Daoy (cell line): ENCODE results near the gene HOMEZ. TPM values are rescaled to one million over a fixed set of nuclear protein-coding genes. Genes with fewer than 3 reads are reported as not detected.

Source experiments
- total RNA-seq: library from RNA; depleted of rRNA; stranded (reverse); fragments of >200 nt; shearing (Covaris generic); gene quantifications from 2 replicates; pipeline ENCODE4 v1.2.3, GENCODE V29; 2014; rRNA removed

Gene HOMEZ
- total RNA-seq, 1 experiment from 2014 or later, result 6.9 TPM

Other genes with a start within 250 kb of the HOMEZ start
- not detected in 2 replicates for gene PSMB11, start 243.9 kb downstream of the HOMEZ start, total RNA-seq
- 4.2 and 5.5 TPM in 2 replicates for gene CDH24, start 228.6 kb downstream of the HOMEZ start, total RNA-seq
- 62.3 and 79.3 TPM in 2 replicates for gene ACIN1, start 191.0 kb downstream of the HOMEZ start, total RNA-seq
- 66.5 and 80.1 TPM in 2 replicates for gene C14orf119, start 190.6 kb downstream of the HOMEZ start, total RNA-seq
- gene CIROP, start 181.1 kb downstream of the HOMEZ start, total RNA-seq, result not detected in 2 replicates
- gene CEBPE, start 166.9 kb downstream of the HOMEZ start, total RNA-seq, result not detected in 2 replicates
- gene SLC7A8, start 102.5 kb downstream of the HOMEZ start, total RNA-seq, result 0.91 TPM in 1 of 2 replicates, not detected in the other
- gene RNF212B, start 48.2 kb downstream of the HOMEZ start, total RNA-seq, result not detected in 2 replicates
- 1.5 and 2.6 TPM in 2 replicates for gene PPP1R3E, start 16.7 kb upstream of the HOMEZ start, total RNA-seq
- 7.4 and 16.8 TPM in 2 replicates for gene BCL2L2, start 20.7 kb upstream of the HOMEZ start, total RNA-seq
- 92.2 and 127 TPM in 2 replicates for gene PABPN1, start 35.3 kb upstream of the HOMEZ start, total RNA-seq
- gene SLC22A17, start 66.8 kb upstream of the HOMEZ start, total RNA-seq, result 13.8 and 13.9 TPM in 2 replicates
- 0.80 and 1.4 TPM in 2 replicates for gene EFS, start 79.0 kb upstream of the HOMEZ start, total RNA-seq
- gene IL25, start 86.7 kb upstream of the HOMEZ start, total RNA-seq, result not detected in 2 replicates
- gene CMTM5, start 90.9 kb upstream of the HOMEZ start, total RNA-seq, result not detected in 2 replicates
- gene MYH6, start 122.1 kb upstream of the HOMEZ start, total RNA-seq, result not detected in 2 replicates
- not detected in 2 replicates for gene MYH7, start 149.5 kb upstream of the HOMEZ start, total RNA-seq
- 176 and 177 TPM in 2 replicates for gene NGDN, start 183.6 kb upstream of the HOMEZ start, total RNA-seq